H9 (cell line): ENCODE data around the gene ARMH3. TPM values are rescaled to one million over a fixed set of nuclear protein-coding genes. Genes with fewer than 3 reads are reported as not detected.

Source experiments
- DNase-seq: peaks from one replicate; pipeline ENCODE4 v3.0.0-alpha.2; 2017
- H2AFZ ChIP-seq: one replicate; pipeline ENCODE4 v1.6.1; 2013; ENCODE audit warnings: mild to moderate bottlenecking, low read length, control low read depth, moderate library complexity
- H2AK5ac ChIP-seq: 2 replicates; pipeline ENCODE4 v1.6.1; 2013; ENCODE audit warnings: low read length, control low read depth, mixed read lengths; ENCODE audit not compliant: insufficient read length
- H2BK120ac ChIP-seq: one replicate; pipeline ENCODE4 v1.6.1; 2013; ENCODE audit warnings: low read depth, mild to moderate bottlenecking, low read length, control low read depth, inconsistent platforms; ENCODE audit not compliant: poor library complexity, severe bottlenecking
- H2BK12ac ChIP-seq: 2 replicates; pipeline ENCODE4 v1.6.1; 2013; ENCODE audit warnings: low read length, control low read depth, mixed read lengths, low read depth; ENCODE audit not compliant: insufficient read length
- H2BK15ac ChIP-seq: 2 replicates; pipeline ENCODE4 v1.6.1; 2013; ENCODE audit warnings: low read depth, low read length, control low read depth
- H2BK20ac ChIP-seq: one replicate; pipeline ENCODE4 v1.6.1; 2013; ENCODE audit warnings: low read depth, mild to moderate bottlenecking, low read length, control low read depth, inconsistent platforms; ENCODE audit not compliant: poor library complexity, severe bottlenecking
- H2BK5ac ChIP-seq: 2 replicates; pipeline ENCODE4 v1.6.1; 2013; ENCODE audit warnings: low read length, control low read depth, mixed read lengths; ENCODE audit not compliant: insufficient read length
- H3K14ac ChIP-seq: 2 replicates; pipeline ENCODE4 v1.6.1; 2013; ENCODE audit warnings: low read length, control low read depth; ENCODE audit not compliant: insufficient read depth
- H3K18ac ChIP-seq: 2 replicates; pipeline ENCODE4 v1.6.1; 2013; ENCODE audit warnings: low read depth, mild to moderate bottlenecking, mixed read lengths, low read length, control low read depth; ENCODE audit not compliant: insufficient read length
- H3K23ac ChIP-seq: 2 replicates; pipeline ENCODE4 v1.6.1; 2013; ENCODE audit warnings: low read length, control low read depth, mixed read lengths, low read depth; ENCODE audit not compliant: insufficient read length
- H3K23me2 ChIP-seq: 2 replicates; pipeline ENCODE4 v1.6.1; 2013; ENCODE audit warnings: low read depth, mild to moderate bottlenecking, mixed read lengths, low read length, control low read depth; ENCODE audit not compliant: insufficient read length, poor library complexity, severe bottlenecking
- H3K27ac ChIP-seq: 2 replicates; pipeline ENCODE4 v1.5.1; 2013; ENCODE audit warnings: low read length, control low read depth, mixed read lengths, low read depth; ENCODE audit not compliant: insufficient read length
- H3K27me3 ChIP-seq: 2 replicates; pipeline ENCODE4 v1.6.1; 2013; ENCODE audit warnings: low read length, control low read depth, inconsistent platforms; ENCODE audit not compliant: insufficient read depth
- H3K4ac ChIP-seq: 2 replicates; pipeline ENCODE4 v1.6.1; 2013; ENCODE audit warnings: low read depth, mild to moderate bottlenecking, control low read depth, inconsistent platforms, low read length, moderate library complexity
- H3K4me1 ChIP-seq: 2 replicates; pipeline ENCODE4 v1.6.1; 2013; ENCODE audit warnings: low read length, control low read depth, inconsistent platforms; ENCODE audit not compliant: insufficient read depth
- H3K4me2 ChIP-seq: 2 replicates; pipeline ENCODE4 v1.6.1; 2013; ENCODE audit warnings: low read length, control low read depth, mixed read lengths; ENCODE audit not compliant: insufficient read length, insufficient read depth
- H3K56ac ChIP-seq: 2 replicates; pipeline ENCODE4 v1.6.1; 2013; ENCODE audit warnings: low read depth, mild to moderate bottlenecking, mixed read lengths, low read length, control low read depth; ENCODE audit not compliant: insufficient read length
- H3K79me1 ChIP-seq: 2 replicates; pipeline ENCODE4 v1.6.1; 2013; ENCODE audit warnings: low read depth, mild to moderate bottlenecking, moderate library complexity, low read length, control low read depth, inconsistent platforms; ENCODE audit not compliant: insufficient read depth, poor library complexity, severe bottlenecking
- H3K79me2 ChIP-seq: 2 replicates; pipeline ENCODE4 v1.6.1; 2013; ENCODE audit warnings: low read length, control low read depth, inconsistent platforms; ENCODE audit not compliant: insufficient read depth
- H3K9ac ChIP-seq: 2 replicates; pipeline ENCODE4 v1.6.1; 2013; ENCODE audit warnings: low read length, control low read depth, mixed read lengths; ENCODE audit not compliant: insufficient read length; ENCODE audit errors: extremely low read depth
- H3K9me3 ChIP-seq: one replicate; pipeline ENCODE4 v1.6.1; 2013; ENCODE audit warnings: low read depth, low read length, inconsistent platforms; ENCODE audit not compliant: control insufficient read depth
- H3T11ph ChIP-seq: one replicate; pipeline ENCODE4 v1.6.1; 2013; ENCODE audit warnings: mild to moderate bottlenecking, low read length, control low read depth, inconsistent platforms
- H4K20me1 ChIP-seq: one replicate; pipeline ENCODE4 v1.6.1; 2013; ENCODE audit not compliant: control insufficient read depth, insufficient read length, insufficient read depth
- H4K5ac ChIP-seq: 2 replicates; pipeline ENCODE4 v1.6.1; 2013; ENCODE audit warnings: low read depth, mild to moderate bottlenecking, mixed read lengths, low read length, control low read depth; ENCODE audit not compliant: insufficient read length
- H4K8ac ChIP-seq: replicated peaks from 2 replicates; pipeline ENCODE4 v1.6.1; 2013; ENCODE audit warnings: low read length, control low read depth, mixed read lengths, low read depth; ENCODE audit not compliant: insufficient read length
- H4K91ac ChIP-seq: 2 replicates; pipeline ENCODE4 v1.6.1; 2013; ENCODE audit warnings: low read depth, mild to moderate bottlenecking, moderate library complexity, mixed read lengths, low read length, control low read depth; ENCODE audit not compliant: insufficient read length
- H3K27ac Mint-ChIP-seq, 3 experiments: 2 replicates in 2 of 3; 3 replicates in 1 of 3; pipeline ENCODE4 v1.8.0; 2020 to 2021; ENCODE audit warnings: mixed read lengths in 3 of 3, mild to moderate bottlenecking in 1 of 3, moderate library complexity in 1 of 3
- H3K27me3 Mint-ChIP-seq: 2 replicates; pipeline ENCODE4 v1.8.0; 2021; ENCODE audit warnings: low read depth, mild to moderate bottlenecking, moderate library complexity, mixed read lengths
- H3K36me3 Mint-ChIP-seq, 3 experiments: 2 replicates in 2 of 3; 3 replicates in 1 of 3; pipeline ENCODE4 v1.8.0; 2020 to 2021; ENCODE audit warnings: low read depth in 3 of 3, mixed read lengths in 3 of 3; ENCODE audit not compliant: insufficient read depth in 1 of 3
- H3K4me1 Mint-ChIP-seq, 2 experiments: 2 replicates each; pipeline ENCODE4 v1.8.0; 2020; ENCODE audit warnings: mixed read lengths in 2 of 2
- H3K4me3 Mint-ChIP-seq, 2 experiments: 2 replicates in 1 of 2; 3 replicates in 1 of 2; pipeline ENCODE4 v1.8.0; 2020 to 2021; ENCODE audit warnings: mild to moderate bottlenecking in 2 of 2, mixed read lengths in 2 of 2, moderate library complexity in 1 of 2
- H3K9me3 Mint-ChIP-seq, 2 experiments: 2 replicates in 1 of 2; 3 replicates in 1 of 2; pipeline ENCODE4 v1.8.0; 2020; ENCODE audit warnings: mild to moderate bottlenecking in 2 of 2, mixed read lengths in 2 of 2, moderate library complexity in 1 of 2
- CTCF ChIP-seq: fragments of 200-600 bp; sonication (generic); conservative IDR thresholded peaks from 3 replicates; pipeline ENCODE4 v1.8.0; 2021; ENCODE audit warnings: antibody characterized with exemption, mild to moderate bottlenecking
- WGBS: extraction: QIAGEN DNeasy Blood & Tissue Kit; methylation state at CpG from one replicate; pipeline ENCODE4 v1.1.7; 2013; ENCODE audit warnings: missing lambda C conversion rate, low lambda C conversion rate, mixed read lengths; ENCODE audit not compliant: insufficient read length; ENCODE audit errors: extremely low coverage; 5-methylcytosine and 5-hydroxymethylcytosine counted together
- total RNA-seq: library from RNA; stranded (reverse); gene quantifications from 2 replicates; pipeline ENCODE4 v1.2.1, GENCODE V29; 2021

ARMH3 gene
- total RNA-seq, 1 experiment from 2014 or later, result 20.4 TPM

- no peak overlapping the region for H4K8ac ChIP-seq
- no peaks in the 10 kb centered on the region for H3K9me3 ChIP-seq
- H3K27ac Mint-ChIP-seq, result no peak overlapping the region
- H4K91ac ChIP-seq, result no peak overlapping the region
- no peaks in the 10 kb centered on the region for H3K4me1 Mint-ChIP-seq
- H3K9ac ChIP-seq, result no peak overlapping the region
- H3K18ac ChIP-seq, result no peak overlapping the region
- H2AFZ ChIP-seq, result no peak overlapping the region
- no peak overlapping the region for H3K14ac ChIP-seq
- no peak overlapping the region for H2BK120ac ChIP-seq
- no peak overlapping the region for H3K4me3 Mint-ChIP-seq
- no peaks in the 10 kb centered on the region for H3K27me3 ChIP-seq
- no peak overlapping the region for H3K56ac ChIP-seq
- H4K20me1 ChIP-seq, result no peaks in the 10 kb centered on the region
- H2AK5ac ChIP-seq, result no peak overlapping the region
- H3T11ph ChIP-seq, result no peak overlapping the region
- no peak overlapping the region for H2BK20ac ChIP-seq
- DNase-seq, result no peak
- no peak for TF ChIP-seq CTCF
- H3K79me2 ChIP-seq, result no peaks in the 10 kb centered on the region
- H3K36me3 Mint-ChIP-seq, result no peaks in the 10 kb centered on the region; a peak in 1 of 7 replicates
- H3K4me1 ChIP-seq, result no peaks in the 10 kb centered on the region
- no peaks in the 10 kb centered on the region for H3K79me1 ChIP-seq
- no peak overlapping the region for H2BK12ac ChIP-seq
- H2BK5ac ChIP-seq, result no peak overlapping the region
- H3K27ac ChIP-seq, result no peak overlapping the region
- no CpG with 5 or more reads among the region's 1 CpG for WGBS
- H3K23ac ChIP-seq, result no peak overlapping the region
- no peak overlapping the region for H3K4ac ChIP-seq
- no peaks in the 10 kb centered on the region for H3K9me3 Mint-ChIP-seq
- H3K4me2 ChIP-seq, result no peak overlapping the region
- no peak overlapping the region for H2BK15ac ChIP-seq
- H4K5ac ChIP-seq, result no peak overlapping the region
- H3K23me2 ChIP-seq, result no peaks in the 10 kb centered on the region
- H3K27me3 Mint-ChIP-seq, result no peaks in the 10 kb centered on the region
Observed at GRCh38 chr10:101867931-101868330, 188.0 kb downstream of the ARMH3 start.
